Measurements from ENCODE around the gene ANO4.

GRCh38 chr12:100826323-100826722 is 31.7 kb downstream of the ANO4 start:
- TF ChIP-seq, protein P1, sequence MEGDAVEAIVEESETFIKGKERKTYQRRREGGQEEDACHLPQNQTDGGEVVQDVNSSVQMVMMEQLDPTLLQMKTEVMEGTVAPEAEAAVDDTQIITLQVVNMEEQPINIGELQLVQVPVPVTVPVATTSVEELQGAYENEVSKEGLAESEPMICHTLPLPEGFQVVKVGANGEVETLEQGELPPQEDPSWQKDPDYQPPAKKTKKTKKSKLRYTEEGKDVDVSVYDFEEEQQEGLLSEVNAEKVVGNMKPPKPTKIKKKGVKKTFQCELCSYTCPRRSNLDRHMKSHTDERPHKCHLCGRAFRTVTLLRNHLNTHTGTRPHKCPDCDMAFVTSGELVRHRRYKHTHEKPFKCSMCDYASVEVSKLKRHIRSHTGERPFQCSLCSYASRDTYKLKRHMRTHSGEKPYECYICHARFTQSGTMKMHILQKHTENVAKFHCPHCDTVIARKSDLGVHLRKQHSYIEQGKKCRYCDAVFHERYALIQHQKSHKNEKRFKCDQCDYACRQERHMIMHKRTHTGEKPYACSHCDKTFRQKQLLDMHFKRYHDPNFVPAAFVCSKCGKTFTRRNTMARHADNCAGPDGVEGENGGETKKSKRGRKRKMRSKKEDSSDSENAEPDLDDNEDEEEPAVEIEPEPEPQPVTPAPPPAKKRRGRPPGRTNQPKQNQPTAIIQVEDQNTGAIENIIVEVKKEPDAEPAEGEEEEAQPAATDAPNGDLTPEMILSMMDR (IDR thresholded peaks at IDR 0.05), result no peak
- no peak for TF ChIP-seq EP300 (IDR thresholded peaks at IDR 0.05)
- no peak for TF ChIP-seq POLR2A (IDR thresholded peaks at IDR 0.05)

Measured in ovary (tissue), 3 donors.